Activated CD8-positive, alpha-beta memory T cell treated with anti-CD3 and anti-CD28 coated beads, Interleukin-2, amount 50 U/mL, for 24 hours (primary cell): ENCODE results near the gene CCDC91.
"Not testable (repeated sequence)": the region's sequence is repeated elsewhere in the genome, so short reads cannot be mapped to it uniquely, and the experiment has no call there.

Experiments used
- DNase-seq: peaks from one replicate; pipeline ENCODE4 v3.0.0-alpha.2; 2020; ENCODE audit errors: extremely low read depth

Gene CCDC91

DNA sequence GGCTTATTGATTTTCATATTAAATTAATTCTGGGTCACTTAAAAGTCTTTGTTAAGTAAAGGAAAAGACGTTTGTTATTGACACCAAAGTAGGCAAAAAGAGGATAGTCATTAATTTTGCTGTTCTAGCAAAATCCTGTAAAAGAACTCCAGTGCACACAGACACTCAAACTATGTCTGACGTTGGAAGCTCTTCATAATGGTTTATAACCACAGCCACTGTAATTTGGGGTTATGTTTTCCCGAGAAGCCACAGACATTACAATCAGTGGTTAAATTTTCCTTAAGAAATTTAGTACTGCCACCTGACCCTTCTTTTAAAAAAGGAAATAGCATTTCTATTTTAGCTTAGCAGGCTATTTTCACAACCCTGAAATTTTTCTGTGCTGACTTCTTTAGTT, 267.5 kb downstream of the CCDC91 start:
- no peak for DNase-seq

DNA sequence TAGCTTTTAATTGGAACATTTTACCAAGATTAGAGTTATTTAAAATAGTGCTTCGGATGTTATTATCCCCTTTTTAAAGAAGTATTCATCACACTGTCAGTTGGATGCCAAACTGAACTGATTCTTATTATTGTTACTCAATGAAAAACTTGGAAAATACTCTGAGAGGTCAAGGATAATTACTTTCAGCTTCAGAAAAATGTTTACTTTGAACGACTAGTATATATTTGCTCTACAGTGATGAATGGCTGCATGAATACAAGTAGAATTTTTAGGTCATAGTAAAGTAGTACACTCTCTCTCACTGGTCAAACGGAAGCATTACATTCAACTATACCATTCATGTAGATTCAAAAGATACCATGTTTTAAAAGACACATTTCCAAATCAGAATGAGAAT, 269.2 kb downstream of the CCDC91 start:
- DNase-seq = no peak

DNA sequence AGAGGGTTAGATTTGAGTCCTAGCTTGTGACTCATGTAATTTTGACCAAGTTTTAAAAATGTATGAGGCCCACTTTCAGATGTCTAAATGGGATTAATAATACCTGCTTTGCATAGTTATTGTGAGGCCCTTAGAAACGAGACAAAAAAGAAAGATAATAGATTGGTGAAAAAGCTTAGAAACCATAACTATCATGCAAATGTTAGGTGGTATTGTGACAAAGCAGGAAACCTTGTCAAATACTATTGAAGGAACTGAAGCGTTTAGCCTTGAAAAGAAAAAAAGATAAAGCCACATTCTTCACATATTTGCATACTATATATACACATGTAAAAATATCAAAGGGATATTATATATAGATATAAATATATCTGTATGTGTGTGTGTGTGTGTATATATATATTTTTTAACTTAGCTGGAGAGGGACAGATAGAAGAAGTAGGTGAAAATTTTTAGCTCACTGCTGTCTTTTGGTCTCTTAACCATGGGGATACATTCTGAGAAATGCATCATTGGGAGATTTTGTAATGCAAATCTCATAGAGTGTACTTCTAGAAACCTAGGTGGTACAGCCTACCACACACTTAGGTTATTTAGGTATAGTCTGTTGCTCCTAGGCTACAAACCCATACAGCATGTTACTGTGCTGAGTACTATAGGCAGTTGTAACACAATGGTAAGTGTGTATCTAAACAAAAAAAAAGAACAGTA, 270.3 kb downstream of the CCDC91 start:
- DNase-seq = no peak

DNA sequence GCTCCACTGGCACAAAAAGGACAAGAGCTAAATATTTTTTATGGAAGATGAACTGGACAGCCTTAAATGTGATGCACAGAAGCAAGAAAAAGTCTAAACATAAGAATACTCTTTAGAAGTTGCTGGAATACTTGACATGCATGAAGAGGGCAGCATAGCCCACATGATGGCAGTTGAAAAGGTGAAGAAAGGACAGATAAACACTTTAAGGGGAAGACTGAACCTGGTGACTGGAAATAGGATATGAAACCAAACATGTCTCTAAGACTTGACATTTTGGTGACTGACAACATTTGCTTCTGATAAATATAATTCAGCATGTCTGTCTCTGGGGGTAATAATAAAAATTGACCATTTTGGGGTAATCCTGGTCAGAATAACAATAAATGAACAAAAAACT, 273.1 kb downstream of the CCDC91 start:
- DNase-seq = no peak

- not testable (repeated sequence) for DNase-seq
Measured at GRCh38 chr12:28471762-28472161, 281.5 kb downstream of the CCDC91 start.

GRCh38 chr12:28476206-28476605, 285.9 kb downstream of the CCDC91 start:
- DNase-seq = not testable (repeated sequence)

DNA sequence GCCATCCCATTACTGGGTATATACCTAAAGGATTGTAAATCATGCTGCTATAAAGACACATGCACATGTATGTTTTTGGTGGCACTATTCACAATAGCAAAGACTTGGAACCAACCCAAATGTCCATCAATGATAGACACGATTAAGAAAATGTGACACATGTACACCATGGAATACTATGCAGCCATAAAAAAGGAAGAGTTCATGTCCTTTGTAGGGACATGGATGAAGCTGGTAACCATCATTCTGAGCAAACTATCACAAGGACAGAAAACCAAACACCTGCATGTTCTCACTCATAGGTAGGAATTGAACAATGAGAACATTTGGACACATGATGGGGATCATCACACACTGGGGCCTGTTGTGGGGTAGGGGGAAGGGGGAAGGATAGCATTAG, 288.8 kb downstream of the CCDC91 start:
- DNase-seq = not testable (repeated sequence)

DNA sequence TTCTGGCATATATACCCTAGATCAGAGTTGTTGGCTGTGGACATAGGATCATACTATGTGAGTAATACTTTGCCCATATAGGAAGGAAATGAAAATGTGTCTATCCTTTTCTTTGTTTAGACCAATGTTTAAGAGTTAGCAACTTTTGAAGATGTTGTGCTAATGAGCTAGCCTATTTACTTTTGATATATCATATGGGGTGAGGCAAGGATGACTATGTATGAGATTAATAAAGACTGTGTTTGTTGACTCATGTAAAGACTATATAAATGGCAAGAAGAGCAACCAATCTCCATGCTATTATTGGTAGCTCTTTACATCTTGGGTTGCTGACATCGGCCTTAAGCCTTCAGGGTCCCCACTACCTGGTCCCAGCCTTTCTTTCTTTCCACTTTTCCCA, 289.4 kb downstream of the CCDC91 start:
- DNase-seq = no peak

DNA sequence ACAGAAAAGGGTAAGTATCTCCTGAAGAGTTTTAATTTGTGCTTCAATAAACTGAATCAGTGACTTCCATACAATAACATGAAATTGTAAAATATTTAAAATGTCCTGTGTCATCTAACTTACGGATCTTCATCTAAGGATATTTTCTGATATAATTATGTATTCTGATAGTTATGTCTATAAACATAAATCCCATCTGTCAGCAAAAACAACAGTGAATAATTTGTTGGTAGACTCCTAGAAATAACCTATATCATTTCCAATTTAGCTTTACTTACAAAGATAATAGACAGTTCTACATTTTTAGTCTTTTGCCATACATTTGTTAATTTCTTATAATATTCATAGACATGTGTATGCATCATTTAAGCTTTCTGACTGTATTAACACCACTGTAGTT, 293.9 kb downstream of the CCDC91 start:
- no peak for DNase-seq

GRCh38 chr12:28486521-28486920, 296.3 kb downstream of the CCDC91 start:
- DNase-seq = no peak

GRCh38 chr12:28489246-28489645, 299.0 kb downstream of the CCDC91 start:
- DNase-seq = no peak

DNA sequence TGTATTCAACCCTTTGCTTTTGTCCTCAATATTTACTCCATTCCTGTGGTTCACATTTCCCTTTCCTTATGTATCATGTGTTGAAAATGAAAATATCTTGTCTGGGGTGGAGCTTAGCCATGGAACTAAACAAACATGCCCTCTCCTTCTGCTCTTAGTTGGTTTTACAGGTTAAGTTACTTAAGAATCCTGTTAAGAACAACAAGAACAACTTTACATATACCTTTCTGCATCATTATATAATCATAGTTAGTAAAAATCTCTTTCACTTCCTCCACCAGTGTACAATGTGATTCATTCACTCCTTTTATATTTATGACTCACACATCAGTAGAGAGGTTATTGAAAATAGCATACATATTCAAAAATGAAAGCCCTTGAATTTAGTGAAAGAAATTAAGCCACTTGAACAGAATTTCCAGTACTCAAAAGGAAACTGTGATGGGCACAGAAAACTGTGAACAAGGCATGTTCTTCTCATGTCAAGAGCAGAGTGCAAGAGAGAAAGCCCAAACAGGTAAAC, 307.7 kb downstream of the CCDC91 start:
- no peak for DNase-seq

- no peak for DNase-seq
Measured at GRCh38 chr12:28498850-28499249, 308.6 kb downstream of the CCDC91 start.

DNA sequence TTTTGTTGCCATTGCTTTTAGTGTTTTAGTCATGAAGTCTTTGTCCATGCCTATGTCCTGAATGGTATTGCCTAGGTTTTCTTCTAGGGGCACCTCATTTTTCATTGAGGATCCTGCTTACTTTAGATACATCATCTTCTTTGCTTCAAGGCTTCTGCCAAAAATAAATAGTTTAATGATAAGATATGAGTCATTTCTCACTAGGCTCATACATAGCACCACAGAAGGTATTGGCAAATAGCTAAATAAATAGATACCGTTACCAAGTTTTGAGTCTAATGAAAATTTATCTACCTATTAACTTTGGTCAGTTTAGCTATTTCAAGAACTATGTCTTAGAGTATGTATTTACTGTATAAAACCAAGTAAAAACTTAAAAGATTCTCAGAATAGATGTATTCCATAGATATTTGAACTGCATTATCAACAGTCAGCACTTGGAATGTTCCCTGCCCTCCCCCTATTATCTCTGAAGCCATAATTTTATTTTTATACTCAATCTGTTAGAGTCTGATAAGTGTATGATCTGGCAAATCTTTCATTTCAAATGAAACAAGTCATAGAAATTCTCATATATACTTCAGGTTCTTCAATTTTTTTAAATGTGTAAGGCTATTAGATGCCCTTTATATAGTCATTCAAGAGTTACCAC, 310.2 kb downstream of the CCDC91 start:
- DNase-seq = no peak

DNA sequence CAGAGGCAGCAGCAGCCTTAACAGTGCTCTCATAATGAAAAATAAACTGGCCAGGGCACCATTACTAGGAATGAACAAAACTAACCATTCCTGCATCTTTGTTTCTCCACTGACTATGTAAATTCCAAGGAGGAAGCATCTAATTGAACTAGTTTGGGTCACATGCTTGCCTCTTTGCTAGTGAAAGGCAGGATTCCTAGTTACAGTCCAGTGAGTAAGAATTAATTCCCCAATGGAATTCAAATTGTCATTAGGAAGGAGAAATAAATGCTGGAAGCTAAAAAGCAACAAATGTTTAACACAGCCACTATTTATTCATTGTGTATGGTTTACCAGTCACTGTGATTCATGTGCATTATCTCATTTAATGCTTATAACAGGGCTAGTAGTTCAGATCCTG, 316.0 kb downstream of the CCDC91 start:
- no peak for DNase-seq

DNA sequence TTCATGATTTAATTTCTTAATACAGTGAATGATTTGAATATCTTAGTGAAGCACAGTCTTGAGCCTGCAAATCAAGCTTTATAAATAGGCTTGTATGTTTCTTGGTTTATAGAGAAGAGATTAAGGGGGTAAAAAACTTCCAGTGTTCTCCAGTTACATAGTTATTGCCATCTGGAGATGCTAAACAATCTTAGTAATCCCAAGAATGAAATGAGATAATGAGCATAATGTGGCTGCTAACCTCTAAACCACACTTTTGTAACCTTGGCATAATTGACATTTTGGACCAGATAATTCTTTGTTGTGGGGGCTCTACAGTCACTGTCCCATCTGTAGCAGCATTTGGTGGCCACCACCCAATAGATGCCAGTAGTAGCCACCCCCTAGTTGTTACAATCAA, 316.8 kb downstream of the CCDC91 start:
- DNase-seq = no peak

DNA sequence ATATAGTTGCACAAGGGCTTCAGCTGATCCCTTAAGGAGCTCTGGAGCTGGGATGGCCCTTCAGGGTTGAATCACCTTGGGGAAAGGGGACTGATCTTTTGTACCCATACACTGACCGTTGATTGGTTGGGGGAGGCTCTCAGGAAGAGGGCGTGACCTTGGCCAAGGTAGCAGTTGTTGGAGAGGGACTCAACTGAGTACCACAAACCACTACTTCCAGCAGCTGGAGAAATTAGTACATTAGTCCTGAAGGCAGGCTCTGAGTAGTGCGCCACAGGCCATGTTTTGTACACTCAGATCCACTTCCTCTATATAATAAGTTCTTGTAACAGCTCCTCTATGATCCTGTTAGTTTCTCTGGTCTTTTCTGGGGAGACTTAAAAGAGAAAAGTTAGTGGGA, 317.6 kb downstream of the CCDC91 start:
- no peak for DNase-seq

DNA sequence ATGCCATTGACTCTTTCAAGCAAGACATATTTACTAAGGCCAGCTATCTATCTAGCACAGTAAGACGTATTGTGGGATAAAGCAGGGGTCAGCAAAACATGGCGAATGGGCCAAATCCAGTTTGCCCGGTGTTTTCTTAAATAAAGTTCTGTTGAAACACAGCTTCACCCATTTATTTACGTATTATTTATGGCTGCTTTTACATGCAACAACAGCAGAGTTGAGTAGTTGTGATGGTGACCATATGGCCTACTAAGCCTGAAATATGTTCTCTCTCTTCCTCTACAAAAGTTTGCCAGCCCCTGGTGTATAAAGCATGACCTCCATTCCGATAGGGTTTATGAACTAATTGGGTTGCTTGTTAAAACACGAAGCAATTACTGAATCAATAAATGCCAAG, 322.1 kb downstream of the CCDC91 start:
- DNase-seq = no peak

DNA sequence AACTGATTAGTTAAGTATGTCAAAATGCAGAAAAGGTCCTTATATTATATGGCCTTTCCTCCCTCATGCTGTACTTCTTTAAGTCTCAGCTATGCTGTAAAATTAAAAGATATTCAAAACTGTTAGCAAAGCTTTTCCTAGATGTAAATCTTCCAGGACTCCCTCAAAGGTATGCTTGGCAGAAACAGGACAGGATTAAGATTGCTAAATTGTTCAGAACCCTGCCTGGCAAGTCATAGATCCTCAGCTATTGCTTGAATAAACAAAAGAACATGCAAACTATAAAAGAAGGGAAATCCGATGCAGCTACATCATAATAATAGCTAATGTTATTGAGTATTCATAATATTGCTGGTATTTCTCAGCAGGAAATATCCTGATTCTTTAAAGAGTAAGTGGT, 322.6 kb downstream of the CCDC91 start:
- DNase-seq = no peak

GRCh38 chr12:28513983-28514382, 323.7 kb downstream of the CCDC91 start:
- no peak for DNase-seq

DNA sequence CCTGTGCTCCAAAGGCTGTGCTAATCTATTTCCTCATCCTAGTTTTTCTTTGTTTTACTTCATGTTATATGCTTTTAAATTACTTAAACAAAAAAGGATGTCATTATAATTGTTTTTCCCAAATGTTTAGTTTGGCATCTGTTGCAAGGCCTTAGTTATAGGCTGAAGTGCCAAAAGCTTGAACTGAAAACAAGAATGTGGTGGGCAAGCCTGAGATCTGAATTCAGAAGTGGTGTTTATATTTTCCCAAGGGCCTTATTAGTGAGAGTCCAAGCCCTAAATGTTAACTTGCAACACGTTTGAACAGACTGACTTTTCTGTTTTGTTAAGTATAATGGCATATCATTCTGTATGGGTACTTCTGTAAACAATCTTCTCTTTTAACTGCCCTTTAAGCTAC, 326.8 kb downstream of the CCDC91 start:
- no peak for DNase-seq

GRCh38 chr12:28527631-28528249, 337.5 kb downstream of the CCDC91 start:
- no peak for DNase-seq

- DNase-seq = no peak
Measured at GRCh38 chr12:28535216-28535615, 345.0 kb downstream of the CCDC91 start.
